GM19467 (cell line): ENCODE results near the gene APOL6.
"Not testable (repeated sequence)": the region's sequence is repeated elsewhere in the genome, so short reads cannot be mapped to it uniquely, and the experiment has no call there.

Source experiments
- ATAC-seq: cut with Tn5 transposase; IDR thresholded peaks from one replicate; pipeline ENCODE4 v1.9.1; 2021; ENCODE audit warnings: mild to moderate bottlenecking, moderate library complexity; ENCODE audit not compliant: unreplicated experiment

APOL6 gene

DNA sequence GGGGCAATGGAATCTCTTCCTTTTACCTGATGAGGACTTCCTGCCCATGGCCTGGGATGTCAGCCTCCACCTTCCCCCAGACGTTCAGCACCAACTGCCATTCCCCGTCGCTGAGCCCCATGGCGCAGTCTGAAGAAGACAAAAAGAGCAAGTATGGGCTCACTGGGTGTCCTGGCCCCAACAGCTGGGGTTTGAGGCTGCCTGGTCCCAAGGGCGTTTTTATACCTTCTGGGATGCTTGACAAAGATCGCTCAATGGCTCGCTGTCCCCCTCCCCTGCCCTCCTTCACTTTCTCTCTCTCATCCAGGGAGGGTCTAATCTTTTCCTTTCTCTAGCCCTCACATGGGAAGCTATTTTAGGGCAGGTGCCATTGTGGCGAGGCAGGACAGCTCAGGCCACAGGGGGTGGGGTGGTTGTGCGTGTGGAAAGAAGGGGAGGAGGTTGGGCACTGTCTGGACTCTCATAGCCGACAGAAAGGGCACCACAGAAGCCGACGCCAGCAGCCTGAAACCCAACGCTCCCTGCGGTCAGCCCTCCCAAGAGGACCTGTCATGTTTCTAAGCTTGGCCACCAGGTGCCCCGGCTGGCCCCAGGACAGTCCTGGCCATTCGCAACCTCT lies 31.0 kb upstream of the APOL6 start, which contains the start of gene MB:
TSS of gene MB (minus strand) at position 193 of the 619 bp plus-strand sequence. CDS start at position 121, 72 bp downstream.
- no peak for ATAC-seq

DNA sequence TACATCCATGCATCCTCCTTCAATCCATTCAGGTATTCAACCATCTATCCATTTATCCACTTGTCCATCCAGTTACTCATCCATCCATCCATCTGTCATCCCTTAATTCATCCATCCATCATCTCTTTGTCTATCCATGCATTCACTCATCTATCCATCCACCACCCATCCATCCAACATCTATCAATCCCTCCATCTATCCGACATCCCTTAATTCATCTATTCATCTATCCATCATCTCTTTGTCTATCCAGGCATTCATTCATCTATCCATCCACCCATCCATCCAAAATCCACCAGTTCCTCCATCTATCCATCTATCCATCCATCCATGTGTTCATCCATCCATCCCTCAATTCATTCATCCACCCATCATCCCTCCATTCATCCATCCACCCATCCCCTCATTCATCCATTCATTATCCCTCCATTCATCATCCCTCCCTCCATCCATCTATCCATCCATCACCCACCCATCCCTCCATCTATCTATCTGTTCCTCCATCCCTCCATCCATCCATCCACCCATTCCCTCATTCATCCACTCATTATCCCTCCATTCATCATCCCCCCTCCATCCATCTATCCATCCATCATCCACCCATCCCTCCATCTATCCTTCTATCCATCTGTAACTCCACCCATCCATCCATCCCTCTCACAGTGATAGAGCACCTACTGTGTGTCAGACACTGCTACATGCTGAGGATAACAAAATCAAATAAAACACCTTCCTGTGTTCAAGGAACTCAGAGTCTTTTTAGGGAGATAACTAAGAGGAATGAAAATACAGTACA lies 29.6 kb upstream of the APOL6 start:
- no peak for ATAC-seq

DNA sequence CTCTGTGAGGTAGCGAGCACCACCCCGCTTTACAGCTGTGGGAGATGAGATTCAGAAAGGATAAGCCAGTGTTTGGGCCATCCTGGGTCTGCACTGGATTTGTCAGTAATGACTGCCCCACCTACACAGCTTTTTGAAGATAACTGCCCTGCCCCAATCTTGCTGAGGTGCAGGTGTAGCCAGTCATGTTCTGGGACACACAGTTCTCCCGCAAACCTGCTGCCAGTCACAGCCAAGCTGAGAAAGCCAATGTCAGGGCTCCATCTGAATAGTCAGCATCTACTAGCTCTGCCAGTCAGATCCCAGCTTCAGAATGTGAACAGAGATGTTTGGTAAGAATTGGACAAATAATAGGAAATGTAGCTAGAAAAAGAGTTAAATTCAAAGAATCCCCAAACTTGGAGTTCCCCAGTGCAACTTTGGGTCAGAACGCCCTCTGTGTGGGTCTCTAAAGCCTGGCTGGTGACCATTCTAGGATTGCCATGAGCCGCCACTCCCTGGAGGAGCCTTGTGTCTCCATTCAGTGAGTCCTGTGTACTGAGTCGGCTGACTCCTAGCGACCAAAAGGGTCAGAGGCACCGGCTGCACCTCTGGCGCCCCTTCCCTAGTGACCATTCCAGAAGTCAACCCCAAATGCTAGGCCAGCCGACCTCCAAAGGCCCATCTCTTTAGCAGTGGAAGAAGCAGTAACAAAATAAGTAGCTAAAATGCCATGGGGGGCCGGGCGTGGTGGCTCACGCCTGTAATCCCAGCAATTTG lies 28.7 kb upstream of the APOL6 start:
- ATAC-seq: no peak

DNA sequence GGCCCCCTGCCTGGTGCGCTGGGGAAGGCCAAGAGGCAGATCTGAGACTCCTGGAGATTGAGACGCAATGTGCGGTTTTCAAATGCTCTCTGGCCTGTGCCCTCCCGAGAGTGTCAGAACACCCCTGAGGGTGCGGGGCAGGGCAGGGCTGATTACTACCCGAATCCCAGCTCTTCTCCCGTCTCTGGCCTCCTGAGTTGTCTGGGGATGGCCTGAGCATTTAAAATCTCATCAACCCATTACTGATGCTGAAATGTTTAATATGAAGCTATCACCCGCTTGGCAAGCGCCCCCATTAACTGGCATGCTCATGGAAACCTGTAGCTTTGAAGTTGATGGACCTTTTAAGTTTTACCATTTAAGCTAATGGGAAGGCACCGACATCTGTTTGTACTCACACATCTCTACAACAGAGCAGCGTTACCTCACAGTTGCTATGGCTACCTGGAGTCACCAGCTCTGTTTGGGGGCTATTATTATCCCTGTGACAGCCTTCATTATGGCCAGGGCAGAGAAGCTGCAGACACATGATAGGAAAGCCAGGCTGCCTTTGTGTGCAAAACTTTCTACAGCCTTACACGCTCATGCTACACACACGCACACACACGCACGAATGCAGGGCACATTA lies 27.5 kb upstream of the APOL6 start:
- ATAC-seq: no peak

DNA sequence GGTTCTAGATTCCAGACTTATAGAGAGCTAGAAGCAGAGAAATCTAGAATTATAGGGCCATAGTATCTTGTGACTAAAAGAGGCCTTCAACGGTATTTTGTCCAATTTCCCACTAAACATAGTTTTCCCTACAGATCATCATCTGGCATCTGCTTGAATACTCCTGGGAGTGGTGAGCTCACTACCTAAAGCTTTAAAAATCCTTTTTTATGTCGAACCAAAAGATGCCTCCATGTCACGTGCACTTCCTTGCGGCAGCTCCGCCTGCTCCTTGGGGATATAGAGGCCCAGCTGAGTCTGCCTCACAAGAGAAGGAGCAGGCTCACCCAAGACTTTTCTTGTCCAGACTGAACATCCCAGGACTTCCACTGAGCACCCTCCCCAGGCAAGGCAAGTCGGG lies 26.8 kb upstream of the APOL6 start:
- ATAC-seq: no peak

DNA sequence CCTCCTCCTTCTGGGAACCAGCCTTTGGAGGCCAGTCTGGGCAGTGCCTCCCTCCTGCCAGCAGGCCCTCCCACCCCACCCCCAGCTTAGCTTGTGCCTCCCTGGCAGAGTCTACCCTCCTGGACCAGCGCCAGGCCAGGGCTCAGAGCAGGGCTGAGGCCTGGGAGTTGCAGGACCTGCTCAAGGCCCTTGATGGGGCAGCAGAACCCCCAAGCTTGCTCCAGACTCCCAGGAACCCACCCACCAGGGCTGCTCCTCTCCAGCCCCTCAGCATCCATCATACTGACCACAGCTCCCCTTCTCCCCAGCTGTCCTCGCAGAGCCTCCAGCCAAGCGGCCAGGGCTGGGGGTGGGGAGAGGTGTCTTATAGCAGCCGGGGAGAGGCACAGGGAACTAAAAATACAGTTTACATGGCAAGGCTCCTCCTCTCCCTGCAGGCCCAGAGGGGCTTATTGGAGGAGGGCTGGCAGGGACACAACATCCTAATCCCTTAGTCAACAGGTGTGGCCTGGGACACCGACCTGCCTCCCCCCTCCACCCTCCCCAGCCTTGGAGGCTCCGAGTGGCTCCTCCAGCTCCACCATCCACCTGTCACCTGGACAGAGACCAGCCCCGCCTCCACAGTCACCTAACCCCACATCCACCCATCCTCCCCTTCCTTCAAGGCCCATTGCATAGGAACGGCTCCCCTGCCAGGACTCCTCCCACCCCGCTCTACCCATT lies 25.9 kb upstream of the APOL6 start:
- ATAC-seq: no peak

DNA sequence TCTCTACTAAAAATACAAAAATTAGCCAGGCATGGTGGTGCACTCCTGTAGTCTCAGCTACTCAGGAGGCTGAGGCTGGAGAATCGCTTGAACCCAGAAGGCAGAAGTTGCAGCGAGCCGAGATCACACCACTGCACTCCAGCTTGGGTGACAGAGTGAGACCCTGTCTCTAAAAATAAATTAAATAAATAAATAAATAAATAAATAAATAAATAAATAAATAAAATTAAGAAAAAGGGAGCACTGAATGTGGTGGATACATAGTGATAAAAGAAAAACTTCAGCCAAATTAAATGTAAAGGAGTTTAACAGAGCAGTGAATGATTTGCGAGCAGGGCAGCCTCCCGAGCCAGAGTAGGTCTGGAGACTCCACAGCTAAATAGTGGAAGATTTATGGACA lies 24.4 kb upstream of the APOL6 start:
- ATAC-seq: not testable (repeated sequence)

DNA sequence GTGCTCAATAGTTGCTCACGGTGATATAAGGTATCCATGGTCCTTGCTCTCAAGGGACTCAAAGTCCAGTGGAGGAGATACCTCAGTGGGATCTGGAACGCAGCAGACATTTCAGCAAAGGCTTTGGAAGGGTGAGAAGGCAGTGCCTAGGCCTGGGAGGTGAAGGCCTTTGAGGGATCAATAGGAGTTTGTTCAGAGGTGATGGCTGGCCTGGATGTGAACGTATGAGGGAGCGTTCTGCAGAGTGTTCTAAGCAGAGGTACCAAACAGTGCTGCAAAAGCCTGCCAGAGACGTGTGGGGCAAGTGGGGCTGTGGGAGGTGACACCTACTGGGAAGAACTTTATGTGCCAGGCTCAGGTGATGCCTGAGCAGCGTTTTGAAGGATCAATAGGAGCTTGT lies 23.7 kb upstream of the APOL6 start:
- no peak for ATAC-seq

DNA sequence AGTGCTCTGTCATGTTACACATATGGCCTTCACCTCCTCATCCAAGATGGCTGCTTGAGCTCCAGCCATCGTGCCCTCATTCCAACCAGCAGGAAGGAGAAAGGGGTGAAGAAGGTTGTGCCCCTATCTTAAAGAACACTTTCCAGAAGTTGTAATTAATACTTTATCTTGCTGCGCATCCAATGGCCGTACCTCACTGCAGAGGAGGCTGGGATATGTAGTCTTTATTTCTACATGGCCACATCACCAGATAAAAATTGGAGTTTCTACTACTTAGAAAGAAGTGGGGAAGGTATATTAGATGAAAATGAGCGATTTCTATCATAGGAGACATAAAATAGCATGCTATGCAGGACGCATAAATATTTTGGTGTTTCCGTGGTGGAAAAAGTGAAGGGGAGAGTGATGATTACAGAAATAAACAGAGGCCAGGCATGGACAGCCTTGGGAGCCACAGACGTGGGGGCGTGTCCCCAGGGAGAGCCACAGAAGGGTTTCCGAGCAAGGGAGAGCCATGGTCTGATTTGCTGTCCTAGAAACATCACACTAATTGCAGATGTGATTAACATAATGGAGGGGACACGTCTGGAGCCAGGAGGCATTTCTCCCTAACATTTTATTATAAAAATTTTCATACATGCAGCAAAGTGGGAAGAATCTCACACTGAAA lies 22.3 kb upstream of the APOL6 start:
- ATAC-seq: no peak

DNA sequence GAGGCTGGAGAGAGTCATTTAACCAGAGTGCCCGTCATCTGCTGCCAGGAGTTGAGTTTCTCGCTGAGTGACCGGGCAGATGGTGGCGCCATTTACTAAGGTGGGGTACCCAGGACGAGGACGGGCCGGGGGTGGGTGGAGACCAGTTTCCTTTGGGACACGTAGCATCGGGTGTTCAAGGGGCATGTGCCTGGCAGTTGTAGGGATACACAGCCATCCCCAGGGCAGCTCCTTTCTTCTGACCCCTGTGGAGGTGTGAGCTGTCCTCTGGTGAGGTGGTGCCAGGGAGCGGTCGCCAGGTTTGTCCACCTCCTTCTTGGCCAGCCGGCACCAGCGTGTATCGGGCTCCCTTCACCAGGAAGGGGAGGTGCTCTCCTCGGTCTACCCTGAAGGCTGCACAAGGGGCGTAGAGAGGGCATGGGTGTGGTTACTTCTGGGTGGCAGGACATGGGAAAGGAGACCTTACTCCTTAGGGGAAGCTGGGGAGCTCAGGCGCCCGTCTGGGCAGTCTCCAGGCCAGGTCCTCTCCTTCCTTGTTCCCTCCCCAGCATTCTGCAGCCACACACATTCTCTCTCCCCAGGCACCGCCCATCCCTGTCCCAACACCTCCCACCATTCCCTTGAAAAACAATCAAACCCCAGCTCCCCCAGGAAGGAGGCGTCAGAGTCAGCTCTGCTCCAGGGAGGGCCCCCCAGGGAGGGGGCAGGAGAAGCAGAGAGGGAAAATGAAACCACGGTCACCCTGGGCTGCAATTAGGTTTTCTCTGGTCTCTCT lies 20.8 kb upstream of the APOL6 start:
- ATAC-seq: no peak

DNA sequence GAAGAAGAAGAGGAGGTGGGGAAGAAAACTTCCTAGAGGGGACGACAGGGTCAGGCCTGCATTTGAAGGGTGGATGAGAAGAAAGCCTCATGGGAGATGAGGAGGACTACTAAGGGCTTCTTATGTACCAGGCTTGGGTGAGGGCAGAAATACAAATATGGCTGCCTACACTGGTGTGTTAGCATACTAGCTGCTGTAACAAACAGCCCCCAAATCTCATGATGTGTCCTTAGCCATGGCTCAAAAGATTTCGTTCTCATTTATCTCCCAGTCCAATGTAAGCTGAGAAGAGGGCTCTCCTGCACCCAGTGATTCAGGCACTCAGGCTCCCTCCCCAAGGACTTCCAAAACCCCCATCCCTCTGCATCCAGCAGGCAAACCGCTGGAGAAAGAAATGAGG lies 19.5 kb upstream of the APOL6 start:
- no peak for ATAC-seq

DNA sequence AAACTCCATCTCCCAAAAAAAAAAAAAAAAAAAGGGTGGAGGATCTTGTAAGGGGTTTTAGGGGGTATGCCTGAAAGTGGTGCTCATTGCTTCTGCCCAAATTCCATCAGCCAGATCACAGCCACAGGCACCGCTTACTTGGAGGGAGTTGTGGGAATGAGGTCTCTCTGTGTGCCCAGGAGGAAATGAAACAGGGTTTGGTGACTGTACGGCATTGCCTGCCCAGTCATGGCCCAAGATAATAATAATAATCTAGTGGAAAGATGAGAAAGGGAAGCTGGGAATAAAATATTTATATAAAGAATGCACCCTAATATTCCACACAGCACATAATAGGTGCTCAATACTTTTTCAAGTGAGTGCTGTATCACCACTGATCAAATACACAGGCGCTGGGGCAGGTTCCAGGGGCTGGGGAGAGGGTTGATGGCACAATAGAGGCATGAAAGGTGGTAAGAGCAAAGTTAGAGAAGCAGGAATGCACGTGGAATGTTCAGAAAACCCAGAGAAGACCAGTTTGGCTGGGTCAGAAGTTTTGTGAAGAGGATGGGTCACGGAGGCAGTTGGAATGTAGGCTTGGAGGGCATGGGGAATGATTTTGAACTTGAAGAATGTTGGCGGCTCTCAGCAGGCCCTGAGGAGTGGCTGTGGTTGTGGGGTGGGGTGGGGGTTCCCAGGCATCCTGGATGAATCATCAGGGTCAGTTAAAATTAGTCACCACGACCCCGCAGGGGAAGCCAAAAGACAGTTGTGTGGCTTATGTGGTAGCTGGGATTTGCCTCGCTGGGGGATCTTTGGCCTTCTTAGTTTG lies 18.6 kb upstream of the APOL6 start:
- ATAC-seq: no peak

DNA sequence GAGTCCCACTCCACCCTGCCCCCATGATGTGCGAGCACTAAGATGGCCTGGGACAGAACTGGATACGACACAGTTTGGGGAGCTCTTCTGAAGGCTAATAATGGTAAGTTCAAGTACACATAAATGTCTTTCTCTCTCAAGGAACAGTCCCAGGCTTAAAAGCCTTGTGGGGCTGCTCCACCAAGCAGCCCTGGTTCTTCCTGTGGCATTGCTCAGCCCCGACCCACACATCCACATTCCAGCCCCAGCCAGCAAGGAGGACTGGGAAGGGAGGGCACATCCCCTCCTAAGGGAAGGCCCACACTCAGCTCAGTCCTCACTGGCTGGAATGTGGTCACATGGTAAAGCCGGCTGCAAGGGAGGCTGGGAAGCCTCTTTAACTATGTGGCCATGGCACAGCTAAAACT lies 17.9 kb upstream of the APOL6 start:
- no peak for ATAC-seq

DNA sequence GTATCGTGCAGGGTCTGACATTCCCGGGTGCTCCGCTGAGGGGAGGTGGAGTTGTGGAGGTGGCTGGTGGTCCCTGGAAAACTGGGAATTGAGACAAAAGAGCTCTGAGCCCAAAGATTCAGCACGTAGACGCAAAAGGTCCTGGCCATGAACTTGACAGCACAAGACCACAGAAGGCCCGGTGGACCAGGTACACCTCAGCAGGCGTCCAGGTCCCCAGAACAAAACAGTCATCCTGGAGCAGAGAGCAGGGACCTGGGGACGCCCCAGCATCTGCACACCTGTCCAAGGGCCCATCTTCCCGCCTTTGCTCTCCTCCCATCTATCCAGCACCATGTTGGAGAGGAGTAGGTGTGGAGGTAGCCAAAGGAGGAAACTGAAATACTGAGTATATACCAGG lies 17.4 kb upstream of the APOL6 start:
- no peak for ATAC-seq

DNA sequence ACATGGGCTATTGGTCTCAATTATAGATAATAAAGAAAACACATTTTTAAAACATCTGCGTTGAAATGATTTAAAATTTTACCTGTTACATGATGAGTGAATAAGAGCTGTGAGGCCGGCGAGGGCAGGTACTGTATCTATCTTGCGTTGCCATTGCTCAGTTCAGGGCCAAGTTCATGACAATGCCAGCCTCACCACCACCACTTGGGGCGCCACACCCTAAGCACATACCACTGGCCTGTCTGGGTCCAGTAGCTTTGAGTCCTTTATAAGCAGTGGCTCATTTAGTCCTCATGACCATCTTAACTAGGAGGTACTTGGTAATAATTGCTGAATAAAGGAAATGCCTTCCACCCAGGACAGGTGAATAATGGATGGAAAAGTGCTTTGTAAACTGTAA lies 16.6 kb upstream of the APOL6 start:
- no peak for ATAC-seq

DNA sequence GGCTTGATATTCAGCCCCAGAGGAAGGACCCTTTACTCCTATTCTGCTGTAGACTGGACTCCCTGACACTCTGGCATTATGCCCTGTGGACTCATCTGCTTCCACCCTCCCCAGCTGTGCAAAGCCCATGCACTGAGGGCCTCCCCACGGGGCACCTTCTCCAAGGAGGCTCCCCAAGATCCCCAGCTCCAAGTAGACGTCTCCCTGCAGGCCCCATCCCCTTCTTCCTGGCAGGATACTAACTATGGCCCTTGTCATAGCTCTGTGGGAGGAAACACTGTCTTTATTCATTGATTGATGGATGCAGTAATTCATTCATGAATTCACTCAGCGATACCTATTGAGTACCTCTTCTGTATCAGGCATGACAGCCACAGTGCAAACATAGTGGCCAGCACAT lies 15.3 kb upstream of the APOL6 start:
- no peak for ATAC-seq

DNA sequence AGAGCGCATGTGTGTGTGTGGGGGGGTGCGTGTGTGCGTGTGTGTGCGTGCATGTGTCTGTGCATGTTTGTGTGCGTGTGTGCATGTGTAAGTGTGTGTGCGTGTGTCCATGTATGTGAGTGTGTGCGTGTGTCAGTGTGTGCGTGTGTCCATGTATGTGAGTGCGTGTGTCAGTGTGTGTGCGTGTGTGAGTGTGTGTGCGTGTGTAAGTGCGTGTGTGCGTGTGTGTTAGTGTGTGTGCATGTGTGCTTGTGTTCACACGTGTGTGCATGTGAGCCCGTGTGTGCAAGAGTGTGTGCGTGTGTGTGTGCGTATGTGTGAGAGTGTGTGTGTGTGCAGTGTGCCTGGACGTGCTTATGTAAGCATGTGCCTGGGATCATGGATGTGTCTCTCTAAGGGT lies 14.7 kb upstream of the APOL6 start:
- ATAC-seq: no peak

DNA sequence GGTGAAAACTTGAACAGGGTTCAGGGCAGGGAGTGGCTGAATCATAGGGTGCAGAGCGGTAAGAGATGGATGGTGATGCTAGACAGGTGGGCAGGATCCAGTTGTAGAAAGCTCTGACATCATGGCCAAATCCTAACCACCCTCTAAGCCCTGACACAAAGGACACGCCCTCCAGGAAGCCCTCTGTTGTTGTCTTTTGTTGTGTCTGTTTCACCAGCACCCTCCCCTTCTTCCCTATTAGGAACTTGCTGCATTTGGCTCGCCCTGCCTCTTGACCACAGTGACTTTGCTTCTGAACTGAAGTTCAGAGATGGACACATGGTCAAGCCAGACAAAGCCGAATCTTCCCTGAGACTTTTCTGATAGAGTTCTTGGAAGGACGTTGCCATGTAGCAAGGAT lies 14.2 kb upstream of the APOL6 start:
- no peak for ATAC-seq
